ENCODE data around the gene QRICH1.

The QRICH1 gene

DNA sequence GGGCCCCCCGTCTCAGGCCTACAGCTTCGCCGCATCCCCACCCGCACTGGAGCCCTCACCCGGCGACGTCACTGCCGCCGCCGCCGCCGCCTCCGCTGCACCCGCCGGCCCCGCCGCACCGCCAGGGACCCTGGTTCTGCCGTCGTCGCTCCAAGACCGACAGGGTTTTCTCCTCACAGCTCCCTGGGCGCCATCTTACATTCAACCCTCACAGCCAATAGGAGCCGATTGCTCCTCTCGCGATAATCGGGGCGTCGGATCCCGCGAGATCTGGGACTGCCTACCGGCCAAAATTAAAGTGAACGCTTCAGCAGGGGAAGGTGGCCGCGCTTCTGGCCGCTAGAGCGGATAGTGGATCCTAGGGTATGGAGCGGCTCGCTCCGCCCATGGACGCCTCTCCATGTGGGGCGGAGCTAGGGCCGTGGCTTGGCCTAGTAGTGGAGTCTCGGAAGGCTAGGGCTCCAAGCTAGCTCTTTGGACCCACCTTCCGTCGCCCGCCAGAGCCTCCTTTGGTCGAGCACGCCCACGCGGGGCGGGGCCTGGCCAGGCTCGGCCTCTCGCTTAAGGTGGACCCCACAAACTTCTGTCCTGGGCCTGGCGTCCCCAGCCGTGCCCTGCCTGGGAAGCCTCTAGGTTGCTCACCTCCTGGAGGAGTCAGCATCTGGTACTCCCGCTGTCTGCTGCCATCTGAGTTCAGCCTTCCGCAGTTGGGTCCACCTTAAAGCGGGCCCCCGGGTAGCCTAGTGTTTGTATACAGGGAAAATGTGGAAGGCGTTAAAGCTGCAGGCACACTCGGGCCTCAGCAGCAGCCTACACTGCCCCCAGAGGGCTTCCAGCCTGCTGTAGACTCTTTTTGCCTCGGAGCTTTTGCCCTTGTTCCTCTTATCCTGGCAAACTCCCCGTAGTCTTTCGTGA is at the start of gene QRICH1:
Gene QRICH1, minus strand, starts transcription at position 219 of the 915 bp plus-strand sequence. CDS start 17,054 bp downstream, outside the sequence.
- peak; percentile 91 for DNase-seq (ENCODE audit: low read depth)

DNA sequence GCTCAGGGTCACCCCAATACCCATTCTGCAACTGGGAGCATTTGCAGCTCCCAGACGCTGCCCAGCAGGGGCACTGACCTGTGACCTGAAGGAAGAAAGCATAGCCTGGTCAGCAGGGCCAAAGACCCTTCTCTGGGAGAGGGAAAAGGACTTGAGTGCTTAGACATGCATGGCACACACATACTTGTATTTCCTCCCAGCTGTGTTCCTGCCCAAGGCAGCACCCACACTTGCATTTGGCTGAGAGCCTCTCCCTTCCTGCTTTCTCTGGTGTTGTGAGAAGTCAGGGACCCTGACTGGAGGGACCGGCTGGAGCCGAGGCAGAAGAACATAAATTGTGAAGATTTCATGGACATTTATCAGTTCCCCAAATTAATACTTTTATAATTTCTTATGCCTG is 46.2 kb upstream of the QRICH1 start:
- no peak for DNase-seq (ENCODE audit: low read depth)

DNA sequence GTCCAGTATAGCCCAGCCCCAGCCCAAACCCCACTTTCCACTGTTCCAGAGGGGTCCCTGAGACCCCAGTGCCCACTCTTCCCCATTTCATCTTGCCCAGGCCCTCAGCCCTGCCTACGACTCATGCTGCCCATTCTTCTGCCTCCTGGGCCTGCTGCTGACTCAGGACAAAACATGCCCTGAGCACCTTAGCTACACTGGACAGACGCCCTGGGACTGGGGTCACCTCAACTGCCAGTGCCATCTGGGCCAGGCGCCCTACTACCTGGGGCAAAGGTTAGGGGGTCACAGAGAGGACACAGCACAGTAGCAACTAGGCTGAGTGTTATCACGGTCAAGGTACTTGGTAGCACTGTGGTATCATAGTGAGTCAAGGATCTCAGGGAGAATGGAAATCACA is 41.6 kb upstream of the QRICH1 start:
- no peak for DNase-seq (ENCODE audit: low read depth)

DNA sequence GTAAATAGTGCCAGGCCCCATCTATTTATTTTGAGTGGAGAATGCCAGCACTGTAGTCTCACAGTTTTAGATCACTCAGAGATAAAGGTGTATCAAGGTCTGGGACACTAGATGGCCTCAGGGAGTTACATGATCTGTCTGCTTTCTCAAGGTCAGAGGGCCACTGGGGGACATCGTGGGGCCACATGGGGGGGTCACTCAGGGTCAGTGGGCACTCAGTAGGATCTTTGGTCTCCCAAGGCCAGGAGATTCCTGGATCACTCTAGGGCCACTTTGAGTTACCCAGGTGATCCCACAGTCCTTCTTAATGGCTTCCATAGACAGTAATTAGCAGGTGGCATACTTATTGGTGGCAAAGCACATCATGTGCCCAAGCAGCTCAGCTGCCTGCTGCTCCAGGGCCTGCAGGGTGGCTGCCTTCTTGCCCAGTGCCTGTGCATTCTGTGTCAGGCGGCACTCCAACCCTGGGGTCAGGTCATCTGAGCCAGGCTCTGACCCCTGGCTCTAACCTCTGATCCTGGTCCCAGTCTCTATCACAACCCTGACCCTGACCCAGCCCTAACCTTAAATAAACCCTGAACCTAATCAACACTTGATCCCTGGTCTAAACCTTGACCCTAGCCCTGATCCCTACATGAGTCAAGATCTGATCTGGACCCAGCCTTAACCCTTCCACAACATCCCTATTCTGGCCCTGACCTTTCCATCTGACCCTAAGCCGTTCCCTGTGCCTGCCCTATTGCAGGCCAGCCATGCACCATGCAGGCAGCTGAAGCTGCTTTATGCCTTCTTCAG is 40.8 kb upstream of the QRICH1 start:
- no peak for DNase-seq (ENCODE audit: low read depth)

DNA sequence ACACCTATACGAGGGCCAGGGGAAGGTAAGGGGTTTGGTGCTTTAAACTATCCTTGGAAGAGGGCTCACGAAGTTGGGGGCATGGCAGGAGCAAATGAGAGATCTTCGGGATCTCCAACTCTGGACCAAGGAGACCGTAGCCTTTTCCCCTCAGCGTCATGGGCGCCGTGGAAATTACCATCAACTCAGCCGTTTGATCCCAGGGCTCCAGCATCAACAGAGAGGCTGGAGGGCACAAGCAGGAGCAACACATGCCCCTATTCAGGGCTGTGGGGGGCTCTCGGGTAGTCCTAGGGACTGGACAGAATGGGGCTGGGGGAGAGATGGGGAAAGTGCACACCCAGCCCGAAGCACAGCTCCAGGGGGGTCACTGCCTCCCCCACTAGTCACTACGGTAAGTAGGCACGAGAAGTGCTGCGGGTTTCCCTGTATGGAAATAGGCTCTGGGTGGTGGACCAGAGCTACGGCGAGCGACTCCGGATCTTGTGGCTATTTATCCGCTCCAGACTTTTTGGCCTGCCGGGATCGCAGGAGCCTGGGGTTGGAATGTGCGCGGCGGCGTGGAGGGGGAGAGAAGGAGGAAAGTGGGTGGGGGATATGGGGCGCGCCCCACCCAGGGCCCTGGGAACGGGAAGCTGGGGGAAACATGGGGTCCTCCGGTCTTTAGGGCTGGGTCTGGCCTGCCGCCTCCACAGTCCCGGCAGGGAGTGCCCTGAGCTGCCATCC is 39.5 kb upstream of the QRICH1 start:
- DNase-seq (ENCODE audit: low read depth), result no peak

DNA sequence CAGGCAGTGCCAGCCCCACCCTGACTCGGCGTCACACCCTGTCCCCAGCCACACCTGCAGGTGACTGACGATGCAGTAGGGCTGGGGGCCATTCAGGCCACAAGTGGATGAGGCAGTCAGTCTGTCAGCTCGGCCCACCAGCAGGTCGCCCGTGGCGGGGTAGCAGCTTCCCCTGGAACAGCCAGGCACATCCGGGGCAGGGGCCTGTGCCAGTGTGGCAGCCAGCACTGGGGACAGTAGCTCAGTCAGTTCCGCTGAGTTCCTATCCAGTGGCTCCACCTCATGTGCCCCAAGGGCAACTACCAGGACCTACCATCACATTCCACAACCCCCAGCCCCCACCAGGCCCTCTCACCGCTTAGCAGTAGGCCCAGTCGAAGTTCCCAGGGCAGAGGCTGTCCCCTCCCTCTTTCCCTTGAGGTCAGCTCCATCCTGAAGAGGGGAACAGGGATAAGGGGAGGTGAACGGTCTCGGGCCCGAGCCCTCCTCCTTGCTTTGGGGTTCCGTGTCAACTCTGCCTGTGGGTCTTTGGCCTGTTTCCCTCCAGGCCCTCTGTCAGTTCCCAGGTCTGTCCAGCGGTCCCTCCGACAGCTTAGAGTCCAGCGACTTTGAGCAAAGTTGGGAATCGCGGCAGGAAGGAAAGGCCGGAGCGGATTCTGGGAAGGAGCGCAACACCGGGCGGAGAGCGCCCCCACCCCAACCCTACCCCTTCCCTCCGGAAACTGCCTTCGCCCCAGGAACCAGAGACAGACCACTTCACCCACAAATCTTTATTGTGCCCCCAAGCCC is 38.8 kb upstream of the QRICH1 start, which contains the start of gene LAMB2:
Gene LAMB2, minus strand, starts transcription at position 614 of the 789 bp plus-strand sequence. Its CDS starts 183 bp downstream, at position 431.
- no peak for DNase-seq (ENCODE audit: low read depth)

DNA sequence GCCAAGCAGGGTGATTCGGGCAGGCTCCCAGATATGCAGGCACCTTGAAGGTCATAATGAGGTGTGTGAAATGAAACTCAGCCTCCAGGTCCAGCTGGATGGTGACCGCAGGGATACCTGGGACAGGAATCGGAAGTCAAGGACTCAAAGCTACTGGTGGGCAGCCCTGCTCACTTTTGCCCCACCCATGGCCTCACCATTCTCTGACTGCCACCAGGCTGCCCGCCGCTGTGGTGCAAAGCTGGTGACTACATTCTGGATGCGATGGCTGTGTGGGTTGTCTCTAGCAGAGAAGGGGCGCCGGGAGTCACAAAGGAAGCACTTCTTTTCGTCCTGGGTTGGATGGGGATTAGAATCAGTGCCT is 38.2 kb upstream of the QRICH1 start:
- DNase-seq (ENCODE audit: low read depth), result no peak

DNA sequence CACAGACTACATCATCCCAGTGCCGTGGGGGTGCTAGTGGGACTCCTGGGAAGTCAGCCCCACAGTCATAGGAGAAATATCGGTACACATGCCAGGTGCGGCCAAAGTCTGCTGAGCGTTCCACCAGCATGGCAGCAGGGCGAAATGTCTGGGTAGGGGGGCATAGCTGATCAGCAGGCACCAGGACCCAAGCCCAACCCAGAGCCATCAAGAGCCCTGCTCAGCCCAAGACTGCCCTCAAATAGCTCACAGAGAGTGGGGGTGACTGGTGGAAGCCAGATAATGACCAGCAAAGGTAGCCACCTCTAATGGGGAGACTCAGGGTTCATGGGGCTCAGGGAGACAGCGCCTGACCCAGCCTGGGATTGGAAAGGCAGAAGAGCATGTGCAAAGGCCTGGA is 37.7 kb upstream of the QRICH1 start:
- no peak for DNase-seq (ENCODE audit: low read depth)

GRCh38 chr3:49131040-49131439 is 37.2 kb upstream of the QRICH1 start:
- DNase-seq (ENCODE audit: low read depth), result no peak

- no peak for DNase-seq (ENCODE audit: low read depth)
Observed at GRCh38 chr3:49124991-49125670, 31.3 kb upstream of the QRICH1 start.

DNA sequence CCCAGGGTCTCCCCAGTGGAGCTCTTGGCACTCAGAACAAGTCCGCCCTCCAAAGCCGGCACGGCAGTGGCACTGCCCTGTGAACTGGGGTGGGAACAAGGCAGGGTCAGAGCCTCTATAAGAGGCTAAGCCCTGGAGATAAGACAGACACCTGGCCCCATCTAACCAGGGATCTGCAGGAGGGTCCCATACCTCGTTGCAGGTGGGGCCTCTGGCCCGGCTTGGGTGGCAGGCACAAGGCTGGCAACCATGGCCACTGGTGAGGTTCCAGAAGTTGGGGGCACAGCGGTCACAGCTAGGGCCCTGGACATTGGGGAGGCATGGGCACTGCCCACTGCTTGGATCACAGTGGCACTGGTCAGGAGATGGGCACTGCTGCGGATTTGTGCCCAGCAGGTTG is 30.3 kb upstream of the QRICH1 start:
- no peak for DNase-seq (ENCODE audit: low read depth)

DNA sequence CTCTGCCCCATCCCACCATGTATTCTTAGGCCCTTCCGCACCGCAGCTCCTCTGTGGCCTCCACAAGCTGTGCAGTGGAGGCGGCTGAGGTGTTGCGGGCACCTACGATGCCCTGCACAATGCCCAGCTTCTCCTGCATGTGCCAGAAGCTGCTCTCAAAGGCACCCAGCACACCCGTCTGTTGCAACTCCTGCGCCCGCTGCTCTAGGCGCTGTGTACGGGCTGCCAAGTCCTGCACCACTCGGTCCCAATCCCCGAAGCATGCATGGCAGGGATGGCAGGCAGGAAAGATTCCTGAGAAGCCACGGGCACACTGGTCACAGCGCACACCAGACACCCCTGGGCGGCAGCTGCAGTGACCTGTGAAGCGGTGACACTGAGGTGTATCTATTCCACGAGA is 29.8 kb upstream of the QRICH1 start:
- no peak for DNase-seq (ENCODE audit: low read depth)

GRCh38 chr3:49122886-49123545 is 29.1 kb upstream of the QRICH1 start:
- no peak for DNase-seq (ENCODE audit: low read depth)

DNA sequence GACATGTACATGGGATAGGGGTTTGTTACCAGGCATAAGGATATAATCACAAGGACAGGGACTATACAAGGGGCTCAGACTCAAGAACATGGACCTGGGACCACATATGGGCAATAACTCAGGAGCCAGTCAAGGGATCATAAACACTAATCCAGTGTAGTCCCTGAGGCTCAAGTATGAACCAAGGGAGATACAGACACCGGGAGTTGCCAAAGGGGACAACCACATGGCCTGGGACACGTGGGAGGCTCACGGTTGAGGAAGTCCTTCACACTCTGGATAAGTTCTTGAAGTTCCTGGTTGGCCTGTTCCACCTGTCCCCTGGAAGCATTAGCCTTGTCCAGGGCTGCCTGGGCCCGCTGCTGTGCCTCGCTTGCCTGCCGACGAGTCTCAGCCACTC is 28.6 kb upstream of the QRICH1 start:
- no peak for DNase-seq (ENCODE audit: low read depth)

GRCh38 chr3:49122022-49122421 is 28.2 kb upstream of the QRICH1 start:
- no peak for DNase-seq (ENCODE audit: low read depth)

- no peak for DNase-seq (ENCODE audit: low read depth)
Observed at GRCh38 chr3:49121132-49121736, 27.4 kb upstream of the QRICH1 start.

DNA sequence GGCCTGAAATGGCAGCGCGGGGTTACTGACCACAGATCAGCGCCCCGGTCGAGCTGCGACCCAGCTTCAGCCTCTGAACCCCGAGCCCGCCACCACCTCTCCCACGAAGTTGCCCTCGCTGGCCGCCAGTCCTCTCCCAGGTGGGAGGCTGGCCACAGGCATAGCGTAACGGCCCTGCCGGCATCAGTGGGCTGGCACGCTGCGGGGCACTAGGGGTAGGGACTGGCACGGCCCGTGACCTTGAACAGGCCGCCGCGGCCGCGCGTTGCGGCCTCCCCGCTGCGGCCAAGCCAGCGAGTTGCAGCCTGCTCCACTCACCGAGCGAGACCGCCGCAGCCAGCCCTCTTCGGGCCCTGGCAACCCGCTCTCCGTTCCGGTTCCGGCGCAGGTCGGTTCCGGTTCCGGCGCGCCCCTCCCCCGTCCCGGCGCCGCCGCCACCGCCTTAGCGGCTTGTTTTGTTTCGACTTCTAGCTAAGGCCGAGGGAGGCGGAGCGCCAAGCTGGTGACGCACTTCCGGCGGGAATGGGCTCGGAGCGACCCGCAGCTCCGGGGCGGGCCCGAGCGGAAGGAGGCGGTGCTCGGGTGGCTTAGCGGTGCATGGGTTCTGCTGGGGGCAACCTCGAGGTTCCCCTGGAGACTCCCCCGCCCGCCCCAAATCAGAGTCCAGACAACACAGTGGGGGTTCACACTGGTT is 26.7 kb upstream of the QRICH1 start, which contains the start of gene USP19:
Gene USP19, minus strand, starts transcription at position 386 of the 694 bp plus-strand sequence. CDS start 1,678 bp downstream, outside the sequence.
- DNase-seq (ENCODE audit: low read depth), result peak; percentile 95

- no peak for DNase-seq (ENCODE audit: low read depth)
Observed at GRCh38 chr3:49120096-49120437, 26.2 kb upstream of the QRICH1 start.

- DNase-seq (ENCODE audit: low read depth), result no peak
Observed at GRCh38 chr3:49119439-49119838, 25.6 kb upstream of the QRICH1 start.

Data from activated T-cell treated with anti-CD3 and anti-CD28 coated beads for 48 hours (primary cell).